IPS DF 4.7 (cell line): ENCODE data around the gene FLYWCH2.
"Not testable (repeated sequence)": the region's sequence is repeated elsewhere in the genome, so short reads cannot be mapped to it uniquely, and the experiment has no call there.

Experiments used
- DNase-seq: peaks from one replicate; pipeline ENCODE4 v3.0.0-alpha.2; 2013; ENCODE audit warnings: low spot score; ENCODE audit errors: extremely low read depth

The FLYWCH2 gene

DNA sequence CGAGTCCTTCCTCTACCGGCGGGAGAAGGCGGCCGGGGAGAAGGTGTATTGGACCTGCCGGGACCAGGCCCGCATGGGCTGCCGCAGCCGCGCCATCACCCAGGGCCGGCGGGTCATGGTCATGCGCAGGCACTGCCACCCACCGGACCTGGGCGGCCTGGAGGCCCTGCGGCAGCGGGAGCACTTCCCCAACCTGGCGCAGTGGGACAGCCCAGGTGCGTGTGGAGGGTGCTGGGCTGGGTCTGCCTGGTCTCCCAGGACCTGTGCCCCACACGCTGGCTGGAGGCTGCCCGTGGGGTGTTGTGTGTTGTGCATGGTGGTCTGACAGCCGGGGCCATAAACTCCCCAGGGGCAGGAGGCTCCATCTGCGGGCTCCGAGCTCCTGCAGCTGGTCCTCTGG is 54.2 kb downstream of the FLYWCH2 start:
- DNase-seq = no peak

DNA sequence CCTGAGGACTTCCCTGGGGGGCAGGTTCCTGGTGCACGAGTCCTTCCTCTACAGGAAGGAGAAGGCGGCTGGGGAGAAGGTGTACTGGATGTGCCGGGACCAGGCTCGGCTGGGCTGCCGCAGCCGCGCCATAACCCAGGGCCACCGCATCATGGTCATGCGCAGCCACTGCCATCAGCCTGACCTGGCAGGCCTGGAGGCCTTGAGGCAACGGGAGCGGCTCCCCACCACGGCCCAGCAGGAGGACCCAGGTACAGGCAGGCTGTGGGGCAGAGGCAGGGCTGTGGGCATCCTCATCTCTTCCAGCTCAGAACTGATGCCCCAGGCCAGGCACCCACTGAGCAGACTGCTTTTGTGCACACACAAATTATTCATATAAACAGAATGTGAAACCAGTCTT is 55.2 kb downstream of the FLYWCH2 start:
- DNase-seq = no peak

DNA sequence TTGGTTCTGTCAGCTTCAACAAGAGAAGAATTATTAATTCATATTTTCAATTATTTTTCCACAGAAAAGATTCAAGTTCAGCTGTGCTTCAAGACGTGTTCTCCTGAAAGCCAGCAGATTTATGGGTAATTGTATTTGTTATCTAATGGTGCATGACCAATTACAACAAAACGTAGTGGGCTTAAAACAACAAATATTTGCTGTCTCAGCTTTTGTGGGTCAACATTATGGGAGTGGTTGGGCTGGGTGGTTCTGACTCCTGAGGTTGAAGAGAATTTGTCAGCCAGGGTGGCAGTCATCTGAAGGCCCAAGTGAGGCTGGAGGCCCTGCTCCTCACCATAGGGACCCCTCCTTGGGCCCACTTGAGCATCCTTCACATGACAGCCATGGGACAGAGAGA is 57.0 kb downstream of the FLYWCH2 start:
- no peak for DNase-seq

DNA sequence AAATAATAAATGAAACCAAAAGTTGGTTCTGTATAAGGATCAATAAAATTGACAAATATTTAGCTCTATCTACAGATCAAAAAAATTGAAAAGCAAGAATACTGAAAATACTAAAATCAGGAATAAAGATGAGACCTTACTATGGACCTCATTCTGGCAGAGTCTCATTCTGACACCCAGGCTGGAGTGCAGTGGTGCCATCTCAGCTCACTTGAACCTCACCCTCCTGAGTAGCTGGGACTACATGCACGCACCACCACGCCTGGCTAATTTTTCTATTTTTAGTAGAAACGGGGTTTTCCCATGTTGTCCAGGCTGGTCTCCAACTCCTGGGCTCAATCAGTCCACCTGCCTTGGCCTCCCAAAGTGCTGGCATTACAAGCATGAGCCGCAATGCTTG is 59.0 kb downstream of the FLYWCH2 start:
- no peak for DNase-seq

DNA sequence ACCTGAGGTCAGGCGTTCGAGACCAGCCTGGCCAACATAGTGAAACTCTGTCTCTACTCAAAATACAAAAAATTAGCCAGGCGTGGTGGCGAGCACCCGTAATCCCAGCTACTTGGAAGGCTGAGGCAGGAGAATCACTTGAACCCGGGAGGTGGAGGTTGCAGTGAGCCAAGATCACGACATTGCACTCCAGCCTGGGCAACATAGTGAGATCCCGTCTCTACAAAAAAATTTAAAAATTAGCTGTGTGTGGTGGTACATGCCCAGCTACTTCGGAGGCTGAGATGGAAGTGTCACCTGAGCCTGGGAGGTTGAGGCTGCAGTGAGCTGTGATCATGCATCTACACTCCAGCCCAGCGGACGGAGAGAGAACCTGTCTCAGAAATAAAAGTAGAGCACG is 60.7 kb downstream of the FLYWCH2 start:
- DNase-seq = not testable (repeated sequence)

DNA sequence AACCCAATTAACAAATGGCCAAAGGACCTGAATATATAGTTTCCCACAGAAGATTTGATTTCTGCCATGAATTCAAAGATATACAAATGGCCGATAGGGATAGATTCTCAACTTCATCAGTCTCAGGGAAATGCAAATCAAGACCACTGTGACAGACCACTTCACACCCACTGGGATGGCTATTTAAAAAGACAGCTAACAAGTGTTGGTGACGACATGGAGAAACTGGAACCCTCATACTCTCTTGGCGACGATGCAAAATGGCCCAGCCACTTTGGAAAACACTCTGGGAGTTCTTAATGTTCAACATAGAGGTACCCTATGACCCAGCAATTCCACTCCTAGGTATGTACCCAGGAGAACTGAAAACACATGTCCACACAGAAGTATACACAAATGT is 63.6 kb downstream of the FLYWCH2 start:
- no peak for DNase-seq
